Heart left ventricle (tissue), 13 donors: Measurements from ENCODE around the gene CAMK2B.

ENCODE experiments used
- CTCF ChIP-seq, 12 donors: fragments of 200-600 bp; sonication (generic) in 4 of 12; IDR thresholded peaks; one replicate each; pipeline versions ENCODE4 v1.5.0 to v1.8.0; 2018 to 2022; ENCODE audit warnings: antibody characterized with exemption in 12 of 12, mild to moderate bottlenecking in 5 of 12
- POLR2A ChIP-seq, 2 donors: fragments of 450-650 bp; IDR thresholded peaks; one replicate each; pipeline ENCODE4 v1.6.1; 2017; ENCODE audit warnings: antibody characterized with exemption in 2 of 2, mild to moderate bottlenecking in 2 of 2, moderate library complexity in 2 of 2
- donor health status: ischemic (EF 13 %, LVEDD 7.1; RV severe dilation, severe dysfunction).
- donor health status: DM: no; HTN: yes; CAD: no.
- donor health status: DM: no; HTN: no; CAD: no.
- donor health status: ischemic (EF 25% LVEDD 6.9; RV normal size, moderate dysfunction).
- donor health status: ischemic (EF 25% LVEDD 5.7; RV mildly dilated, moderate dysfunction).
- donor health status: ischemic (EF 35%, LVEDD 5.7; RV mildly dilated, moderate dysfunction).
- donor health status: nonischemic (EF 11% LVEDD 7.7; RV severe dilation, severe dysfunction).
- donor health status: DM: yes; HTN: yes; CAD: no.
- donor health status: PGD.
- donor health status: ischemic (EF 29% LVEDD 5.4; RV normal size, mild dysfunction).
- donor health status: nonischemic (EF 23%, LVEDD 6.1; RV moderate dilation, normal function).

- no peak for TF ChIP-seq POLR2A (IDR thresholded peaks at IDR 0.05)
- no peak for TF ChIP-seq CTCF (IDR thresholded peaks at IDR 0.05)
Measured at GRCh38 chr7:44187636-44188416, 137.6 kb downstream of the CAMK2B start.
